Mucosa of rectum (tissue), 2 donors: Measurements from ENCODE around the gene TMEM97.
"Not testable (repeated sequence)": the region's sequence is repeated elsewhere in the genome, so short reads cannot be mapped to it uniquely, and the experiment has no call there.

Source experiments
- H3K27ac ChIP-seq, 2 donors: one replicate each; pipeline ENCODE4 v1.7.0; 2013; ENCODE audit warnings: inconsistent platforms in 2 of 2, low read depth in 2 of 2, low read length in 2 of 2
- H3K27me3 ChIP-seq, 2 donors: one replicate each; pipeline ENCODE4 v1.7.0; 2013; ENCODE audit warnings: low read length in 2 of 2; ENCODE audit not compliant: control insufficient read depth in 2 of 2, insufficient read depth in 2 of 2
- H3K36me3 ChIP-seq, 2 donors: one replicate each; pipeline ENCODE4 v1.7.0; 2013; ENCODE audit warnings: low read length in 2 of 2; ENCODE audit not compliant: control insufficient read depth in 2 of 2, insufficient read depth in 2 of 2
- H3K4me1 ChIP-seq, 2 donors: one replicate each; pipeline ENCODE4 v1.7.0; 2013; ENCODE audit warnings: low read length in 2 of 2, mild to moderate bottlenecking in 1 of 2; ENCODE audit not compliant: control insufficient read depth in 2 of 2, insufficient read depth in 2 of 2
- H3K4me3 ChIP-seq, 2 donors: one replicate each; pipeline ENCODE4 v1.7.0; 2013; ENCODE audit warnings: low read length in 2 of 2
- H3K9ac ChIP-seq, 2 donors: one replicate each; pipeline ENCODE4 v1.7.0; 2013; ENCODE audit warnings: low read length in 2 of 2, low read depth in 1 of 2, mild to moderate bottlenecking in 1 of 2
- H3K9me3 ChIP-seq, 2 donors: one replicate each; pipeline ENCODE4 v1.7.0; 2013; ENCODE audit warnings: low read length in 2 of 2; ENCODE audit not compliant: control insufficient read depth in 2 of 2
- donor health status: healthy.
- donor health status: Normal muscosa, but diverticular disease.

TMEM97 gene

DNA sequence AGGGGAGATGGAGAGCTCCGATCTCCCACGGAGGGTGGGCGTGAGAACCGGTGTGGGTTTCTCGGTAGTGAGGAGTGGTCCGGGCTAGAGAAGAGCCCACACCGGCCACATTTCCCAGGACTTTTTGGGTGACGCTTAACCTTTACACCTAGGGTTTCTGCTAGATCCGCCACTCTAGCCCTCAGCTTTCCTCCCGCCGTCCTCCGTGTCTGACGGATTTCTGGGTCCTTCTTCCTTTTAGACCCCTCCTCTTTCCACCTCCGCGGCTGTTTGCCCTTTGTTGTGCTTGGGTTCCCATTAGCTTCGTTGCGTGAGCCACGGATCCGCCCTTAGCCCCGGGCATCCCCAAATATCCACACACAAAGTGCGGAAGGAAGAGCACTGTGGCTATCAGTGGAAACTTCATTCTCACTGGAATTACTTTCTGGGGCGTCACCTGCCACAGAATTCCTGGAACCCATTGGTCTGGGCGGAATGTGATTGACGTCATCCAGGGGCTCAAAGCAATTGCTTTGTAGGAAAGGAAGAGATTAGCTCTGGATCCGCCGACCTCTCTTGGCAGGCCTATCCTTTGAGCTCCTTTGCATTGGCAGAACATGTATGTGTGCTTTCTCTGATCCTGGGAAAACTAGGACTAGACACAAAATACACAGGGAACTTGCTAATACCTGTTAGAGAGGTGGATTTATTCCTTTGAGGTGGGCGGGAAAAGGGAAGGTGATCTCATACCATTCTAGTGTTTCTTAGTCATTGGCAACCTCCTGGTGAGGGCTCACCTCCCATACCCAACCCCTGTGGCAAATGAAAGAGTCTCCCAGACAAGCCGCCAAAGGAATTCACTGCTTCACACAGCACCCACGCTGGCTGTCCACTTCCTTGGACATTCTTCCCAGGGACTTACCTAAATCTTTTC is 17.2 kb downstream of the TMEM97 start:
- H3K4me3 ChIP-seq = peak overlapping the region; percentile 82 to 89
- peaks cover 22 to 24% of the 10 kb centered on the region in 2 donors for H3K36me3 ChIP-seq
- no peaks in the 10 kb centered on the region for H3K27me3 ChIP-seq
- peaks cover 19 to 20% of the 10 kb centered on the region in 2 donors for H3K4me1 ChIP-seq
- H3K9me3 ChIP-seq = no peaks in the 10 kb centered on the region
- H3K27ac ChIP-seq = peak overlapping the region; percentile 89 to 93
- H3K9ac ChIP-seq = peak overlapping the region; percentile 76 to 78

DNA sequence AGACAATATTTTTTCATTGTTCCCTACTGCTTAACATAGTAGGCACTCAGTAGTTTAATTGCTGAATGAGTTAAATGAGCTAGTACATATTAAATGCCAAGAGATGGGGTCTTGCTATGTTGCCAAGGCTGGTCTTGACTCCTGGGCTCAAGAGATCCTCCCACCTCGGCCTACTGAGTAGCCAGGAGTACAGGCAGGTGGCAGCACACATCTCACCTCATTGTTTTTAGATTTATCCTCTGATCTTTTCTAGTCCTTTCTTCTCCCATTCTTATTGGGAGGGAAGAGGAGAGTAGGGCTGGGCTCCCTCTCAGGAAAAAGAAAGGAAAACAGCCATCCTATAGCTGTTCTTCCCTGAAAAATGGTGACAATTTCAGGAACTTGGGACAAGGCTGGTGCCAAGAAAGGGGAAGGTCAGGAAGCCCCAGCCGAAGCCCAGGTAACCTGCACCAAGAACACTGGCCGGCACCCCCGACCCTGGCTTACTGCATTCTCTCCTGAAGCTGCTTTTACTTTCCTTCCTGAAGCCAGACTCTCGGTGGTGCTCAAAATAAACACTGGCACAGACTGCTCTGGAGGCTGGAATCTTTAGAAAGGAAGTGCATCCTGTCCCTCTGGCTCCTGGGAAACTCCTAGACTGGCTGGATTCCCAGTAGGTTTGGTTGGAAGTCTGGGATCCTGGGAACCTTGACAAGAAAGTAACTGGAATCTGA is 19.2 kb downstream of the TMEM97 start:
- H3K36me3 ChIP-seq = peaks cover 28 to 34% of the 10 kb centered on the region in 2 donors
- no peaks in the 10 kb centered on the region for H3K9me3 ChIP-seq
- no peak overlapping the region for H3K9ac ChIP-seq
- peaks cover 19 to 20% of the 10 kb centered on the region in 2 donors for H3K4me1 ChIP-seq
- H3K4me3 ChIP-seq = no peak overlapping the region
- H3K27me3 ChIP-seq = no peaks in the 10 kb centered on the region
- H3K27ac ChIP-seq = no peak overlapping the region

DNA sequence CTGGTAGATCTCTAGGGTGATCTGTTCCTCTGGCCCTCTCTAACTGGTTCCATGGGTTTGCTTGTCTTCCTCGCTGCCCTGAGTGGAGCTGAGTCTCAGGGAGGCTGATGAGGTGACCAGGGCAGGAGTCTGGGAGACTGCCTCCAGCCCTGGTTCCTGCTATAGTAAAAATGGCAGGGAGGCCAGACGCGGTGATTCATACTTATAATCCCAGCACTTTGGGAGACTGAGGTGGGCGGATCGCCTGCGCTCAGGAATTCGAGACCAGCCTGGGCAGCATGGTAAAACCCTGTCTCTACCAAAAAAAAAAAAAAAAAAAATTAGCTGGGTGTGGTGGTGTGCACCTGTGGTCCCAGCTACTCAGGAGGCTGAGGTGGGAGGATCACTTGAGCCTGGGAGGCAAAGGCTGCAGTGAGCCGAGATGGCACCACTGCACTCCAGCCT is 19.8 kb downstream of the TMEM97 start:
- Histone ChIP-seq H3K36me3 (peaks cover 31 to 39% of the 10 kb centered on the region in 2 donors), H3K4me1 (peaks cover 19 to 20% of the 10 kb centered on the region in 2 donors)
- H3K27me3 ChIP-seq, H3K4me3 ChIP-seq, H3K9ac ChIP-seq, H3K9me3 ChIP-seq, H3K27ac ChIP-seq: not testable (repeated sequence)

DNA sequence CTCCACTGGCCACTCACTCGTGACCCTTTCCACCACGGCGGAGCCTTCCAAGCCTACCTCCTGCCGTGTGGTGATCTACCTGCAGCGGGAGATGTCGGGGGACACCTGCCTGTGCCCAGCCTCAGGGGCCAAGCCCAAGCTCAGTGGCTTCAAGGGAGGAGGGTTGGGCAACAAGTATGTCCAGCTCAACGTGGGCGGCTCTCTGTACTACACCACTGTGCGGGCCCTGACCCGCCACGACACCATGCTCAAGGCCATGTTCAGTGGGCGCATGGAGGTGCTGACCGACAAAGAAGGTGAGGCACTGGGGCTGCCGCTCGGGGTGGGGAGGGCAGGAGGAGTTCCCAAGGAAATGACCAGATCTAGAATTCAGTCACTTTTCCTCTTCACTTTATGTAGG is 20.4 kb downstream of the TMEM97 start:
- no peak overlapping the region for H3K9ac ChIP-seq
- no peak overlapping the region for H3K27ac ChIP-seq
- H3K9me3 ChIP-seq = no peaks in the 10 kb centered on the region
- peaks cover 38 to 46% of the 10 kb centered on the region in 2 donors for H3K36me3 ChIP-seq
- H3K27me3 ChIP-seq = no peaks in the 10 kb centered on the region
- H3K4me1 ChIP-seq = peaks cover 14 to 17% of the 10 kb centered on the region in 2 donors
- no peak overlapping the region for H3K4me3 ChIP-seq

DNA sequence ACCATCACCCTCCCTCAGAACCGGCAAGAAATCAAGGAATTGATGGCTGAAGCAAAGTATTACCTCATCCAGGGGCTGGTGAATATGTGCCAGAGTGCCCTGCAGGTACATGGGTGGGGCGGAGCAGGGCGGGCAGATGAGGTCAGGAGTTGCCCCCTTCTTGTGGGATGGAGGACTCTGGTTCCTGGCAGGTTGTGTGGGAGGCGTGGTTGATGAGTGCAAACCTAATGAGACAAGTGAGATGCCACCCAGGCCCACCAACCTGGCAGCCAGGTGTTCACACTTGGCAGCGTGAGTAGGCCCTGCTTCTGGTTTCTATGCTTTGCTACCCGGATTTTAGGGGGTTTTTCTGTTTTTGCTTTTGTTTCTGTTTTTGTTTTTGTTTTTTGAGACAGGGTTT is 21.4 kb downstream of the TMEM97 start:
- no peak overlapping the region for H3K4me3 ChIP-seq
- peaks cover 10 to 12% of the 10 kb centered on the region in 2 donors for H3K4me1 ChIP-seq
- no peak overlapping the region for H3K27ac ChIP-seq
- H3K27me3 ChIP-seq = no peaks in the 10 kb centered on the region
- no peak overlapping the region for H3K9ac ChIP-seq
- no peaks in the 10 kb centered on the region for H3K9me3 ChIP-seq
- peaks cover 44 to 54% of the 10 kb centered on the region in 2 donors for H3K36me3 ChIP-seq

DNA sequence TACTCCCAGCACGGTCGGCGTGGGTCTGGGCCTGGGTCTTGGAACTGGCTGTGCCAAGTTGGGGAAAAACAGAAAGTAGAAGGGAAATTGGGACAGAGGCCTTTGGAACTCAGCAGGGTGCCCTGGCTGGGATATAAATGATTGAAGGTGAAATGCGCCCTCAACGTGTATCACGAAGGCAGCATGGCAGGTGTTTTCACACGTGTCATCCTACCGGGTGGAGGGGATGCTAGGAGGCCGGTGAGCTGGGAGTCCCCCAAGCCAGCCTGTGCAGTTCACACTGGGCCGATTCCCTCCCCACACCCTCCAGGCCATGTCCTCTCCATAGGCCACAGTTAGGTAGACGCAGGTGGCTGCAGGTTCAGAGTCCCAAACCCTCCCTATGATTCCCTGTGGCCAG is 22.5 kb downstream of the TMEM97 start:
- Histone ChIP-seq H3K27ac (no peak overlapping the region), H3K4me3 (no peak overlapping the region), H3K36me3 (peaks cover 54 to 65% of the 10 kb centered on the region in 2 donors), H3K9me3 (no peaks in the 10 kb centered on the region), H3K27me3 (no peaks in the 10 kb centered on the region), H3K4me1 (peaks cover 5 to 7% of the 10 kb centered on the region in 2 donors), H3K9ac (no peak overlapping the region)

DNA sequence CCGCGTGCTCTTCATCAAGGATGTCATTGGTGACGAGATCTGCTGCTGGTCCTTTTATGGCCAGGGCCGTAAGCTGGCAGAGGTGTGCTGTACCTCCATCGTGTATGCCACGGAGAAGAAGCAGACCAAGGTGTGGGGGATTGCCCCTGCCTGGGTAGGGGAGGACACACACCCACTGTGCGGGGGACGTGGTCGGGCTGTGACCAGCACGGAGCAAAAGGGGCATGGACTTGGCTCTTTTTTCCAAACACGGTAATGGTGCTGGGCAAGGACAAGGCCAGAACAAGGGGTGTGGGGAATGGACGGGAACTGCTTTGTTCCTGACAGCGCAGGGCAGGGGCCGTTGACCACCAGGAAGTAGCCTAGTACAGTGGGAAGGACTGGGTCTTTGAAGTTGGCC is 23.3 kb downstream of the TMEM97 start:
- no peak overlapping the region for H3K9ac ChIP-seq
- no peaks in the 10 kb centered on the region for H3K27me3 ChIP-seq
- peaks cover 61 to 72% of the 10 kb centered on the region in 2 donors for H3K36me3 ChIP-seq
- no peaks in the 10 kb centered on the region for H3K4me1 ChIP-seq
- H3K9me3 ChIP-seq = no peaks in the 10 kb centered on the region
- H3K27ac ChIP-seq = no peak overlapping the region
- no peak overlapping the region for H3K4me3 ChIP-seq

DNA sequence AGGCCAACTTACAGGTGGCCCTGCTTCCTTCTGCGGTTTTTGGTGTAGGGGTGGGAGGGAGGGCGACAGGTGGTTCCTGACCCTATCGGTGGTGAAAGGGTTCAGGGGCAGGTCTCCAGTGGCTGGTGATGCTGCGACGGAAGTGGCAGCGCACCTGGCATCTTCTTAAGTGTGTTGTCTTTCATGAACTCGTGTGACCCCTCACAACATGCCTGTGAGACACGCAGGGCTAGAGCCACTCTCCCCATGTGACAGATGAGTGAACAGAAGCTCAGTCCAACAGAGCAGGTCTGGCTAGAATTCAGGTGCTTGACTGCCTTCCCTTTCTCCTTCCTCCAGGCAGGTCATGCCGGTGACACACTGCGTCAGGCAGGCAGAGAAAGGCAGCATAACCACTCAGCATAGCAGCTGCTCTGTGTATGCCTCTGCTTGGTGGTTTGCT is 24.5 kb downstream of the TMEM97 start:
- Histone ChIP-seq H3K9ac (no peak overlapping the region), H3K36me3 (peaks cover 69 to 84% of the 10 kb centered on the region in 2 donors), H3K27ac (no peak overlapping the region)

DNA sequence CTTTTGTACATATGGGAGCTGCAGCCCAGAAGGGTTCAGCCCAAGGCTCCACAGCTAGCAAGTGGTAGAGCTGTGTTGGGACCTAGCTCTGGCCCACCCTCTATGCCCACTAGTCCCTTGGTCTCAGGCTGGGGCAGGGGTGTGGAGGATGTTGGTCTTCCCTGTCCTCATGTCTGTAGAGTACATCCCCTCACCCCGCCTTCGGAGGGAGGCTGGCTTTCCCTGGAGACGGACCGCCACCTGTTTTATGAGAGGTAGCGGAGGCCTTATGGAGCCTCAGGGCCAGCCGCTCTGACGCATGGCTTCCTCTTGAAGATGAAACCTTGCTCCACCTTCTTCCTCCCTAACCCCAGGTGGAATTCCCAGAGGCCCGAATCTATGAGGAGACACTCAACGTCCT is 25.0 kb downstream of the TMEM97 start:
- Histone ChIP-seq H3K27me3 (no peaks in the 10 kb centered on the region), H3K4me3 (no peak overlapping the region), H3K27ac (no peak overlapping the region), H3K9ac (no peak overlapping the region), H3K9me3 (no peaks in the 10 kb centered on the region), H3K4me1 (no peaks in the 10 kb centered on the region), H3K36me3 (peaks cover 71 to 89% of the 10 kb centered on the region in 2 donors)

More for the DNA sequence above, 24.5 kb downstream of the TMEM97 start:
- Histone ChIP-seq H3K4me3 (no peak overlapping the region), H3K27me3 (no peaks in the 10 kb centered on the region), H3K9me3 (no peaks in the 10 kb centered on the region), H3K4me1 (no peaks in the 10 kb centered on the region)

DNA sequence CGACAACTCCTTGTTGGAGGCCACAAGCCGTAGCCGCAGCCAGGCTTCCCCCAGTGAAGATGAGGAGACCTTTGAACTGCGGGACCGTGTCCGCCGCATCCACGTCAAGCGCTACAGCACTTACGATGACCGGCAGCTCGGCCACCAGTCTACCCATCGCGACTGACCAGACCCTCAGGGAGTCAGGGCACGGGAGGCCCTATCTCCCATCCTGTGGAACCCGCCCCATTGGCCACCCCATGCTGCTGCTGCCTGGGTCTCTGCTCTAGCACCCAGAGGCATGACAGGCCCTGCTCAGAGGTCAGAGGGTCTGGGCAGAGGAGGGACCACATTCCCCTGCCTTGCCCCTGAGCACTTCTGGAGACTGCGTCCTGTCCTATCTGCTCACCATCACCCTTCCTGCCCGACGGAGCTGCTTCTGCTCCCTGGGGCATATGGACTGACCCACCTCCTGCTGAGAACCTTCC is 25.5 kb downstream of the TMEM97 start:
- H3K27ac ChIP-seq = no peak overlapping the region
- H3K9me3 ChIP-seq = no peaks in the 10 kb centered on the region
- peaks cover 73 to 92% of the 10 kb centered on the region in 2 donors for H3K36me3 ChIP-seq
- no peak overlapping the region for H3K4me3 ChIP-seq
- H3K4me1 ChIP-seq = no peaks in the 10 kb centered on the region
- no peak overlapping the region for H3K9ac ChIP-seq
- no peaks in the 10 kb centered on the region for H3K27me3 ChIP-seq
